Measurements from ENCODE around the gene KANSL1.

KANSL1 gene

GRCh38 chr17:46057366-46057765 is 135.9 kb downstream of the KANSL1 start:
- H3K9me3 ChIP-seq (ENCODE audit: insufficient read depth, low read depth, low read length) = no peaks in the 10 kb centered on the region
- no peak overlapping the region for H3K4me3 ChIP-seq (ENCODE audit: low read length)
- H3K9ac ChIP-seq (ENCODE audit: low read depth, low read length) = no peak overlapping the region
- peaks cover 49% of the 10 kb centered on the region for H3K36me3 ChIP-seq (ENCODE audit: insufficient read depth, low read depth, low read length)
- peaks cover 19% of the 10 kb centered on the region for H3K4me1 ChIP-seq (ENCODE audit: insufficient read depth, low read length)
- no peak overlapping the region for H3K27ac ChIP-seq (ENCODE audit: low read length)
- H3K27me3 ChIP-seq (ENCODE audit: insufficient read depth, low read length) = no peaks in the 10 kb centered on the region

- peaks cover 52% of the 10 kb centered on the region for H3K36me3 ChIP-seq (ENCODE audit: insufficient read depth, low read depth, low read length)
- H3K9ac ChIP-seq (ENCODE audit: low read depth, low read length) = no peak overlapping the region; the same call in 1 of the 2 replicates
- peaks cover 19% of the 10 kb centered on the region for H3K4me1 ChIP-seq (ENCODE audit: insufficient read depth, low read length)
- no peak overlapping the region for H3K27ac ChIP-seq (ENCODE audit: low read length)
- no peaks in the 10 kb centered on the region for H3K9me3 ChIP-seq (ENCODE audit: insufficient read depth, low read depth, low read length)
- no peak overlapping the region for H3K4me3 ChIP-seq (ENCODE audit: low read length)
- H3K27me3 ChIP-seq (ENCODE audit: insufficient read depth, low read length) = no peaks in the 10 kb centered on the region
Measured at GRCh38 chr17:46056800-46057304, 136.4 kb downstream of the KANSL1 start.

- Histone ChIP-seq H3K4me1 (ENCODE audit: insufficient read depth, low read length) (peaks cover 19% of the 10 kb centered on the region), H3K27me3 (ENCODE audit: insufficient read depth, low read length) (no peaks in the 10 kb centered on the region), H3K27ac (ENCODE audit: low read length) (no peak overlapping the region), H3K4me3 (ENCODE audit: low read length) (no peak overlapping the region), H3K36me3 (ENCODE audit: insufficient read depth, low read depth, low read length) (peaks cover 55% of the 10 kb centered on the region), H3K9me3 (ENCODE audit: insufficient read depth, low read depth, low read length) (no peaks in the 10 kb centered on the region), H3K9ac (ENCODE audit: low read depth, low read length) (no peak overlapping the region)
Measured at GRCh38 chr17:46053911-46054534, 139.2 kb downstream of the KANSL1 start.

- H3K27ac ChIP-seq (ENCODE audit: low read length) = no peak overlapping the region
- H3K36me3 ChIP-seq (ENCODE audit: insufficient read depth, low read depth, low read length) = peaks cover 79% of the 10 kb centered on the region
- no peak overlapping the region for H3K9ac ChIP-seq (ENCODE audit: low read depth, low read length)
- no peaks in the 10 kb centered on the region for H3K4me1 ChIP-seq (ENCODE audit: insufficient read depth, low read length)
- no peaks in the 10 kb centered on the region for H3K27me3 ChIP-seq (ENCODE audit: insufficient read depth, low read length)
- no peaks in the 10 kb centered on the region for H3K9me3 ChIP-seq (ENCODE audit: insufficient read depth, low read depth, low read length)
- no peak overlapping the region for H3K4me3 ChIP-seq (ENCODE audit: low read length)
Measured at GRCh38 chr17:46049656-46050055, 143.6 kb downstream of the KANSL1 start.

GRCh38 chr17:46047856-46048255 is 145.4 kb downstream of the KANSL1 start:
- Histone ChIP-seq H3K36me3 (ENCODE audit: insufficient read depth, low read depth, low read length) (peaks cover 83% of the 10 kb centered on the region), H3K9ac (ENCODE audit: low read depth, low read length) (no peak overlapping the region), H3K27ac (ENCODE audit: low read length) (no peak overlapping the region), H3K9me3 (ENCODE audit: insufficient read depth, low read depth, low read length) (no peaks in the 10 kb centered on the region), H3K27me3 (ENCODE audit: insufficient read depth, low read length) (no peaks in the 10 kb centered on the region), H3K4me1 (ENCODE audit: insufficient read depth, low read length) (no peaks in the 10 kb centered on the region), H3K4me3 (ENCODE audit: low read length) (no peak overlapping the region)

- no peak overlapping the region for H3K9ac ChIP-seq (ENCODE audit: low read depth, low read length)
- H3K4me3 ChIP-seq (ENCODE audit: low read length) = no peak overlapping the region
- H3K4me1 ChIP-seq (ENCODE audit: insufficient read depth, low read length) = no peaks in the 10 kb centered on the region
- no peaks in the 10 kb centered on the region for H3K27me3 ChIP-seq (ENCODE audit: insufficient read depth, low read length)
- H3K27ac ChIP-seq (ENCODE audit: low read length) = no peak overlapping the region
- H3K36me3 ChIP-seq (ENCODE audit: insufficient read depth, low read depth, low read length) = peaks cover 87% of the 10 kb centered on the region
- H3K9me3 ChIP-seq (ENCODE audit: insufficient read depth, low read depth, low read length) = no peaks in the 10 kb centered on the region
Measured at GRCh38 chr17:46047398-46047797, 145.8 kb downstream of the KANSL1 start.

GRCh38 chr17:46046957-46047356 is 146.3 kb downstream of the KANSL1 start:
- Histone ChIP-seq H3K36me3 (ENCODE audit: insufficient read depth, low read depth, low read length) (peaks cover 89% of the 10 kb centered on the region), H3K27ac (ENCODE audit: low read length) (no peak overlapping the region), H3K27me3 (ENCODE audit: insufficient read depth, low read length) (no peaks in the 10 kb centered on the region), H3K9ac (ENCODE audit: low read depth, low read length) (no peak overlapping the region), H3K4me1 (ENCODE audit: insufficient read depth, low read length) (no peaks in the 10 kb centered on the region), H3K4me3 (ENCODE audit: low read length) (no peak overlapping the region), H3K9me3 (ENCODE audit: insufficient read depth, low read depth, low read length) (no peaks in the 10 kb centered on the region)

GRCh38 chr17:46045639-46046038 is 147.6 kb downstream of the KANSL1 start:
- H3K9ac ChIP-seq (ENCODE audit: low read depth, low read length) = no peak overlapping the region
- no peaks in the 10 kb centered on the region for H3K9me3 ChIP-seq (ENCODE audit: insufficient read depth, low read depth, low read length)
- no peak overlapping the region for H3K27ac ChIP-seq (ENCODE audit: low read length)
- peaks cover 88% of the 10 kb centered on the region for H3K36me3 ChIP-seq (ENCODE audit: insufficient read depth, low read depth, low read length)
- no peaks in the 10 kb centered on the region for H3K27me3 ChIP-seq (ENCODE audit: insufficient read depth, low read length)
- H3K4me1 ChIP-seq (ENCODE audit: insufficient read depth, low read length) = no peaks in the 10 kb centered on the region
- no peak overlapping the region for H3K4me3 ChIP-seq (ENCODE audit: low read length)

GRCh38 chr17:46044989-46045388 is 148.2 kb downstream of the KANSL1 start:
- no peak overlapping the region for H3K27ac ChIP-seq (ENCODE audit: low read length)
- H3K4me1 ChIP-seq (ENCODE audit: insufficient read depth, low read length) = no peaks in the 10 kb centered on the region
- no peak overlapping the region for H3K9ac ChIP-seq (ENCODE audit: low read depth, low read length)
- no peaks in the 10 kb centered on the region for H3K27me3 ChIP-seq (ENCODE audit: insufficient read depth, low read length)
- no peaks in the 10 kb centered on the region for H3K9me3 ChIP-seq (ENCODE audit: insufficient read depth, low read depth, low read length)
- no peak overlapping the region for H3K4me3 ChIP-seq (ENCODE audit: low read length)
- peaks cover 88% of the 10 kb centered on the region for H3K36me3 ChIP-seq (ENCODE audit: insufficient read depth, low read depth, low read length)

- Histone ChIP-seq H3K4me1 (ENCODE audit: insufficient read depth, low read length) (no peaks in the 10 kb centered on the region), H3K9ac (ENCODE audit: low read depth, low read length) (no peak overlapping the region), H3K27me3 (ENCODE audit: insufficient read depth, low read length) (no peaks in the 10 kb centered on the region), H3K27ac (ENCODE audit: low read length) (no peak overlapping the region), H3K36me3 (ENCODE audit: insufficient read depth, low read depth, low read length) (peaks cover 88% of the 10 kb centered on the region), H3K9me3 (ENCODE audit: insufficient read depth, low read depth, low read length) (no peaks in the 10 kb centered on the region), H3K4me3 (ENCODE audit: low read length) (no peak overlapping the region)
Measured at GRCh38 chr17:46044286-46044928, 148.8 kb downstream of the KANSL1 start.

GRCh38 chr17:46043606-46044005 is 149.6 kb downstream of the KANSL1 start:
- H3K27me3 ChIP-seq (ENCODE audit: insufficient read depth, low read length) = no peaks in the 10 kb centered on the region
- H3K9me3 ChIP-seq (ENCODE audit: insufficient read depth, low read depth, low read length) = no peaks in the 10 kb centered on the region
- no peaks in the 10 kb centered on the region for H3K4me1 ChIP-seq (ENCODE audit: insufficient read depth, low read length)
- no peak overlapping the region for H3K9ac ChIP-seq (ENCODE audit: low read depth, low read length)
- no peak overlapping the region for H3K4me3 ChIP-seq (ENCODE audit: low read length)
- H3K36me3 ChIP-seq (ENCODE audit: insufficient read depth, low read depth, low read length) = peaks cover 88% of the 10 kb centered on the region
- H3K27ac ChIP-seq (ENCODE audit: low read length) = no peak overlapping the region

GRCh38 chr17:46042925-46043324 is 150.3 kb downstream of the KANSL1 start:
- Histone ChIP-seq H3K9ac (ENCODE audit: low read depth, low read length) (no peak overlapping the region), H3K4me3 (ENCODE audit: low read length) (no peak overlapping the region), H3K27ac (ENCODE audit: low read length) (no peak overlapping the region), H3K9me3 (ENCODE audit: insufficient read depth, low read depth, low read length) (no peaks in the 10 kb centered on the region), H3K4me1 (ENCODE audit: insufficient read depth, low read length) (no peaks in the 10 kb centered on the region), H3K27me3 (ENCODE audit: insufficient read depth, low read length) (no peaks in the 10 kb centered on the region), H3K36me3 (ENCODE audit: insufficient read depth, low read depth, low read length) (peaks cover 88% of the 10 kb centered on the region)

Data from iPS-20b (cell line).